A204.1 (cell line): Measurements from ENCODE around the gene PLEKHB1.

ENCODE experiments used
- FAIRE-seq: peaks from 2 replicates; lab custom pipeline; 2012; peaks lifted over from hg19 to GRCh38; lab: Jason Lieb, UNC

PLEKHB1 gene

GRCh38 chr11:73645972-73646631 is at the start of gene PLEKHB1:
TSS of gene PLEKHB1 (plus strand) at chr11:73646581. CDS start at chr11:73646609, 28 bp downstream.
- FAIRE-seq: no peak

GRCh38 chr11:73597336-73597955 is 48.9 kb upstream of the PLEKHB1 start:
- FAIRE-seq: no peak

- FAIRE-seq: peak; percentile 74
These were observed 48.2 kb upstream of the PLEKHB1 start, which contains the start of gene FAM168A for GRCh38 chr11:73597956-73598718. TSS of gene FAM168A (minus strand) at chr11:73598112. CDS start at chr11:73468474, 129,638 bp downstream.

- no peak for FAIRE-seq
These were observed 47.5 kb upstream of the PLEKHB1 start for GRCh38 chr11:73598719-73599379.

GRCh38 chr11:73612601-73613140 is 33.7 kb upstream of the PLEKHB1 start:
- no peak for FAIRE-seq

GRCh38 chr11:73614591-73614990 is 31.8 kb upstream of the PLEKHB1 start:
- no peak for FAIRE-seq

- FAIRE-seq: no peak
These were observed 23.3 kb upstream of the PLEKHB1 start for GRCh38 chr11:73622926-73623593.

GRCh38 chr11:73623686-73624085 is 22.7 kb upstream of the PLEKHB1 start:
- no peak for FAIRE-seq

GRCh38 chr11:73625696-73626318 is 20.6 kb upstream of the PLEKHB1 start:
- FAIRE-seq: peak; percentile 52

GRCh38 chr11:73629907-73630306 is 16.5 kb upstream of the PLEKHB1 start:
- FAIRE-seq: no peak

- no peak for FAIRE-seq
These were observed 13.4 kb upstream of the PLEKHB1 start for GRCh38 chr11:73632996-73633395.

GRCh38 chr11:73633999-73634398 is 12.4 kb upstream of the PLEKHB1 start:
- no peak for FAIRE-seq

GRCh38 chr11:73635721-73636120 is 10.7 kb upstream of the PLEKHB1 start:
- FAIRE-seq: no peak

- no peak for FAIRE-seq
These were observed 10.1 kb upstream of the PLEKHB1 start for GRCh38 chr11:73636249-73636648.

GRCh38 chr11:73637012-73637411 is 9.4 kb upstream of the PLEKHB1 start:
- no peak for FAIRE-seq

- FAIRE-seq: no peak
These were observed 5.8 kb upstream of the PLEKHB1 start for GRCh38 chr11:73640592-73640991.

- no peak for FAIRE-seq
These were observed 4.7 kb upstream of the PLEKHB1 start for GRCh38 chr11:73641668-73642067.

GRCh38 chr11:73645121-73645969 is 1.0 kb upstream of the PLEKHB1 start:
- no peak for FAIRE-seq

GRCh38 chr11:73647459-73648100 is 1.2 kb downstream of the PLEKHB1 start:
- no peak for FAIRE-seq

- FAIRE-seq: no peak
These were observed 1.7 kb downstream of the PLEKHB1 start for GRCh38 chr11:73648121-73648520.
